PC-3 (cell line): ENCODE data around the gene MSRB2.

Source experiments
- EZH2 ChIP-seq: fragments of 300-600 bp; sonication (generic); IDR thresholded peaks from one replicate; pipeline ENCODE4 v1.6.1; 2017; ENCODE audit warnings: antibody characterized with exemption, mild to moderate bottlenecking, low read length; ENCODE audit not compliant: unreplicated experiment
- EZH2phosphoT487 ChIP-seq: fragments of 300-600 bp; sonication (generic); IDR thresholded peaks from 2 replicates; pipeline ENCODE4 v1.6.1; 2018; ENCODE audit warnings: mild to moderate bottlenecking, antibody characterized with exemption, low read length, borderline replicate concordance
- TF ChIP-seq, protein P1 (sequence below): fragments of 300-600 bp; sonication (generic); conservative IDR thresholded peaks from 2 replicates; pipeline ENCODE4 v1.5.1; 2017; ENCODE audit warnings: antibody characterized with exemption, low read depth, mild to moderate bottlenecking, low read length

DNA sequence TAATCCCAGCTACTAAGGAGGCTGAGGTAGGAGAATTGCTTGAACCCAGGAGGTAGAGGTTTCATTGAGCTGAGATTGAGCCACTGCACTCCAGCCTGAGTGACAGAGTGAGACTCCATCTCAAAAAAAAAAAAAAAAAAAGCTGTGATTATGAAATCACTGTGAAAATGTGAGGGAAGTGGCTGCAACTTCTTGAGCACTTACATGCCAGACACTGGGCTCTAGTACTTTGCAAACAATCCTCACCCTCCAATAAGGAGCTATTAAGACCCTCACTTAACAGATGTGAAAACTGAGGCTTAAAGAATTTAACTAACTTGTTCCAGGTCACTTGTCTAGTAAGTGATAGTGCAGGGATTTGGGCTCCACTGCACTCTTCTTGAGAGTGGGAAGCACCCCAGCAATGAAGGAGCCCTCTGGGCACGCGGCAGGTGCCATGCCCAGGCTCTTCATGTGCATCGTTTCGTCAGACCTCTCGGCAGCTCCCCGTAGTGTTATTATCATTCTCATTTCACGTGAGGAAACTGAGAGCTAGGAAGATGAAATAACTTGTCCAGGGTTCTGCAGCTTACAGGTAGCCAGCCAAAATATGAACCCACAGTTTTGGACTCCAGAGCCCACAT lies 19.0 kb downstream of the MSRB2 start:
- TF ChIP-seq EZH2 = no peak
- TF ChIP-seq, protein P1, sequence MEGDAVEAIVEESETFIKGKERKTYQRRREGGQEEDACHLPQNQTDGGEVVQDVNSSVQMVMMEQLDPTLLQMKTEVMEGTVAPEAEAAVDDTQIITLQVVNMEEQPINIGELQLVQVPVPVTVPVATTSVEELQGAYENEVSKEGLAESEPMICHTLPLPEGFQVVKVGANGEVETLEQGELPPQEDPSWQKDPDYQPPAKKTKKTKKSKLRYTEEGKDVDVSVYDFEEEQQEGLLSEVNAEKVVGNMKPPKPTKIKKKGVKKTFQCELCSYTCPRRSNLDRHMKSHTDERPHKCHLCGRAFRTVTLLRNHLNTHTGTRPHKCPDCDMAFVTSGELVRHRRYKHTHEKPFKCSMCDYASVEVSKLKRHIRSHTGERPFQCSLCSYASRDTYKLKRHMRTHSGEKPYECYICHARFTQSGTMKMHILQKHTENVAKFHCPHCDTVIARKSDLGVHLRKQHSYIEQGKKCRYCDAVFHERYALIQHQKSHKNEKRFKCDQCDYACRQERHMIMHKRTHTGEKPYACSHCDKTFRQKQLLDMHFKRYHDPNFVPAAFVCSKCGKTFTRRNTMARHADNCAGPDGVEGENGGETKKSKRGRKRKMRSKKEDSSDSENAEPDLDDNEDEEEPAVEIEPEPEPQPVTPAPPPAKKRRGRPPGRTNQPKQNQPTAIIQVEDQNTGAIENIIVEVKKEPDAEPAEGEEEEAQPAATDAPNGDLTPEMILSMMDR = no peak
- TF ChIP-seq EZH2phosphoT487 = no peak
